Transverse colon (tissue), 4 donors: Measurements from ENCODE around the gene WDR17. TPM values are rescaled to one million over a fixed set of nuclear protein-coding genes. Genes with fewer than 3 reads are reported as not detected.
"Not testable (repeated sequence)": the region's sequence is repeated elsewhere in the genome, so short reads cannot be mapped to it uniquely, and the experiment has no call there.

Source experiments
- DNase-seq: peaks from one replicate; pipeline ENCODE4 v3.0.0-alpha.2; 2019
- H3K27ac ChIP-seq, 4 donors: fragments of 200-600 bp; sonication (generic); 2 replicates each; pipeline ENCODE4 v1.5.1; 2016 to 2018; ENCODE audit warnings: inconsistent platforms in 4 of 4
- H3K27me3 ChIP-seq: fragments of 200-600 bp; sonication (generic); 2 replicates; pipeline ENCODE4 v1.5.1; 2017; ENCODE audit warnings: inconsistent platforms
- H3K36me3 ChIP-seq, 4 donors: fragments of 200-600 bp; sonication (generic); 2 replicates each; pipeline ENCODE4 v1.5.1; 2017 to 2019; ENCODE audit warnings: inconsistent platforms in 4 of 4
- H3K4me1 ChIP-seq, 4 donors: fragments of 200-600 bp; sonication (generic); 2 replicates each; pipeline ENCODE4 v1.5.1; 2017 to 2020; ENCODE audit warnings: inconsistent platforms in 4 of 4
- H3K4me3 ChIP-seq, 4 donors: fragments of 200-600 bp; sonication (generic); 1 replicate in 1 of 4; 2 replicates in 3 of 4; pipeline versions ENCODE4 v1.5.1 to v1.6.1; 2017 to 2019; ENCODE audit warnings: inconsistent platforms in 4 of 4
- H3K9me3 ChIP-seq, 2 donors: fragments of 200-600 bp; sonication (generic); 2 replicates each; pipeline ENCODE4 v1.5.1; 2017 to 2019; ENCODE audit warnings: inconsistent platforms in 2 of 2
- CTCF ChIP-seq, 5 experiments: fragments of 200-600 bp in 3 of 5; fragments of 450-650 bp in 2 of 5; sonication (generic) in 3 of 5; IDR thresholded peaks; 1 replicate in 2 of 5; 2 replicates in 3 of 5; pipeline ENCODE4 v1.5.1; 2016 to 2017; ENCODE audit warnings: antibody characterized with exemption in 5 of 5, inconsistent platforms in 3 of 5, mild to moderate bottlenecking in 2 of 5, moderate library complexity in 1 of 5
- EP300 ChIP-seq: sonication (generic); formaldehyde crosslinking; IDR thresholded peaks from one replicate; pipeline ENCODE4 v1.6.1; 2017; ENCODE audit warnings: antibody characterized with exemption, low read depth
- POLR2A ChIP-seq: fragments of 450-650 bp; IDR thresholded peaks from one replicate; pipeline ENCODE4 v1.6.1; 2016; ENCODE audit warnings: antibody characterized with exemption, mild to moderate bottlenecking, moderate library complexity
- POLR2AphosphoS5 ChIP-seq, 3 donors: sonication (generic); formaldehyde crosslinking; IDR thresholded peaks; one replicate each; pipeline ENCODE4 v1.6.1; 2016; ENCODE audit warnings: antibody characterized with exemption in 3 of 3
- WGBS, 2 donors: methylation state at CpG; one replicate each; pipeline ENCODE4 v1.1.5; 2018; ENCODE audit warnings: low coverage in 1 of 2; 5-methylcytosine and 5-hydroxymethylcytosine counted together
- in situ Hi-C, 4 donors: fragments of 200-750 bp; cut with MboI; loops; one replicate each; pipeline versions ENCODE4 v1.15.0 to v1.15.1; 2017; ENCODE audit warnings: low sequenced_read_pairs in 3 of 4, low pct_ligation_motif_present in 1 of 4, low pct_unique_long_range_greater_than_20kb in 1 of 4
- intact Hi-C: fragments of 100-400 bp; cut with DNase I; formaldehyde crosslinking; loops from one replicate; pipeline ENCODE4 v1.15.1; 2023; ENCODE audit warnings: low total_unique reads
- total RNA-seq, 4 donors: library from RNA; depleted of rRNA; stranded (reverse); fragments of >200 nt; gene quantifications; one replicate each; pipeline ENCODE4 v1.1.0, GENCODE V29; 2016

The WDR17 gene
- total RNA-seq, 4 donors from 2014 or later, result 0.96 to 7.6 (median 1.4) TPM; not detected in 1

DNA sequence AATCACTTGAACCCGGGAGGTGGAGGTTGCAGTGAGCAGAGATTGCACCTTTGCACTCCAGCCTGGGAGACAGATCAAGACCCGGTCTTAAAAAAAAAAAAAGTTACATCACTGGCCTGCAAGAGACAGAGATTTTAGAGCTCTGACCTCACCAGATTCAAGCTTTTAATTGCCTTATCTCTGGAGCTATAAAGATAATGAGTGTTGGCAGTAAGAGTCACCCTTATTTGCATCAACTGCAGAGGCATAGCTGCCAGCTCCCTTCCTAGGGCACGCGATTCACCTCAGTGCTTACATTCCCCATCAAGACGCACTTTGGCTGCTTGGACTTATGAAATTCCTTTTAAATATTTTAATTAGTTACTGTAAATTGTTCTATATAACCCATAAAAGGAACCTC, 142.2 kb downstream of the WDR17 start:
- in situ Hi-C loops, result no loop called here
- 26 to 56% methylated on average over 5 of the region's 5 CpGs for WGBS, 2 donors
- TF ChIP-seq CTCF (IDR thresholded peaks at IDR 0.05) (no peak), POLR2AphosphoS5 (IDR thresholded peaks at IDR 0.05) (no peak), EP300 (no peak), POLR2A (no peak)
- Histone ChIP-seq H3K4me1 (no peaks in the 10 kb centered on the region), H3K9me3 (no peaks in the 10 kb centered on the region), H3K27me3 (peaks cover 11% of the 10 kb centered on the region), H3K4me3 (no peak overlapping the region), H3K36me3 (no peaks in the 10 kb centered on the region), H3K27ac (no peak overlapping the region)
- no peak for DNase-seq
- intact Hi-C loops, result no loop called here

DNA sequence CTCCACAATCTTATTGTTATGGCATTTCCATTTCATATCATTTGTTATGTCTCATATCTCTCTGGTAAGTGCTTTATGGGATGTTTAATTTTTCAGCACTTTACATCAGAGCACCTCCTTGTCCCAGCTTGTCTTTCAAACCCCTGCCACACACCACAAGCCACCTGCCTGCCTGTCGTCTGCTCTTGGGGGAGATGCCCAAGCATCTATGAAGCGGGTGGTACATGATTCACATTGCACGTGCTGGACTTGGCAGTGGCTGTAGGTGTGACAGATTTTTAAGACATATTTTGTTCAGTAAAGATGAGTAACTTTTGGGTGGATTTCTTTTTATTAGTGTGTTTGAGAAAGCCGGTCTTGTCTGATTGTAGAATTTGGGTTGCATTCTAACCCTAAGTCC, 143.9 kb downstream of the WDR17 start:
- in situ Hi-C loops, result no loop called here
- Histone ChIP-seq H3K36me3 (no peaks in the 10 kb centered on the region), H3K4me3 (no peak overlapping the region), H3K27me3 (peaks cover 11% of the 10 kb centered on the region), H3K27ac (no peak overlapping the region), H3K9me3 (no peaks in the 10 kb centered on the region), H3K4me1 (no peaks in the 10 kb centered on the region)
- DNase-seq, result no peak
- intact Hi-C loops, result no loop called here
- WGBS, 2 donors, result 91 to 100% methylated on average over 1 to 4 of the region's 4 CpGs
- TF ChIP-seq POLR2AphosphoS5 (IDR thresholded peaks at IDR 0.05), result no peak
- no peak for TF ChIP-seq POLR2A
- no peak for TF ChIP-seq EP300
- no peak for TF ChIP-seq CTCF (IDR thresholded peaks at IDR 0.05)

- TF ChIP-seq POLR2A (no peak), POLR2AphosphoS5 (IDR thresholded peaks at IDR 0.05) (no peak), CTCF (IDR thresholded peaks at IDR 0.05) (no peak), EP300 (no peak)
- WGBS, 2 donors, result 77 to 87% methylated on average over 2 to 3 of the region's 3 CpGs
- H3K36me3 ChIP-seq, result no peaks in the 10 kb centered on the region
- H3K4me3 ChIP-seq, result no peak overlapping the region
- no peak overlapping the region for H3K27ac ChIP-seq
- no peak for DNase-seq
- in situ Hi-C loops (no loop called here), intact Hi-C loops (no loop called here)
- no peaks in the 10 kb centered on the region for H3K9me3 ChIP-seq
- H3K4me1 ChIP-seq, result no peaks in the 10 kb centered on the region
- H3K27me3 ChIP-seq, result peaks cover 11% of the 10 kb centered on the region
Measured at GRCh38 chr4:176210101-176210500, 144.5 kb downstream of the WDR17 start.

GRCh38 chr4:176210579-176211296, 145.1 kb downstream of the WDR17 start:
- in situ Hi-C loops (no loop called here), intact Hi-C loops (no loop called here)
- TF ChIP-seq POLR2AphosphoS5 (IDR thresholded peaks at IDR 0.05), result no peak
- no peak for TF ChIP-seq CTCF (IDR thresholded peaks at IDR 0.05)
- TF ChIP-seq POLR2A, result no peak
- TF ChIP-seq EP300, result no peak
- Histone ChIP-seq H3K27ac (no peak overlapping the region), H3K27me3 (peaks cover 11% of the 10 kb centered on the region), H3K4me1 (no peaks in the 10 kb centered on the region), H3K9me3 (no peaks in the 10 kb centered on the region), H3K4me3 (no peak overlapping the region), H3K36me3 (no peaks in the 10 kb centered on the region)
- 81 to 84% methylated on average over 3 to 7 of the region's 7 CpGs for WGBS, 2 donors
- no peak for DNase-seq

GRCh38 chr4:176212351-176212750, 146.7 kb downstream of the WDR17 start:
- H3K9me3 ChIP-seq, intact Hi-C loops, H3K4me1 ChIP-seq, H3K27ac ChIP-seq, H3K27me3 ChIP-seq, in situ Hi-C loops, H3K36me3 ChIP-seq, H3K4me3 ChIP-seq, DNase-seq: not testable (repeated sequence)
- WGBS, 2 donors, result 81 to 86% methylated on average over 1 to 3 of the region's 3 CpGs
